Activated CD4-positive, alpha-beta T cell treated with anti-CD3 and anti-CD28 coated beads for 24 hours (primary cell): ENCODE measurements around the gene SLC25A51.

Source experiments
- DNase-seq, 2 donors: peaks; one replicate each; pipeline ENCODE4 v3.0.0-alpha.2; 2020; ENCODE audit warnings: low read depth in 2 of 2

SLC25A51 gene

DNA sequence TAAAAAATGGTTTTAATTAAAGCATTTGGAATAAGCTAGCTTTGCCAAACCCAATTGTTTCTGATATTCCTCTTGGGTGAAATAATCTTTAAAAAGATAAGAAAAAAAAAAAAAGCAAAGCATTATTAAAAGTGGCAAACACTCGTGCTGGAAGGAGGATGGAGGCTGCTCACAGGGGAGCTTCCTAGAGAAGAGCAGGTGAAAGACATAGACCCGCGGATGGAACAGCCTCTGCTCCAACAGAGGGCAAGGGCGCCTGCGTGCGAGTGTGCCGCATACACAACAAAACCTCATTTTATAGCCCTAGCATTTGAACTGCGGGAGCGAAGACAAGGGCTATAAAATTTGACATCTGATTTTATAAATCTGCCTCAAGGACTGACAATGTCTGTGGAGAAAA is 33.4 kb upstream of the SLC25A51 start:
- no peak for DNase-seq

DNA sequence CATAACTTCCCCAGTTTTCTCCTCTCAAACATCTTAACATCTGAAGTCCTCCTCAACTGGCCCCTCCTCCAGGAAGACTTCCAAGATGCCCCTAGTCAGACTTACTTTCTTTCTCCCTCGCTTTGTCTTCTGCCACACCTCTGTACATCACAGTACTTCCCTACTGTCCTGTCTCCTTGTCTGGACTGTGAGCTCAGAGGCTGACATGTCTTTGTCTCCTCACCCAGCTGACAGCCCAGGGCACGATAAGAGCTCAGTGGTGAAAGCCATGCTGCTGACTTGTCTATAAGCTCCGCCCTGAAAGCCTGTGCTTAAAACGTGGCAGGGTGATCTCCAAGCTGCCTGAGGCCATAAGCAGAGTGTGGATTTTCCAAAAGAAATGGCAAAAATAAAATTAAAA is 33.0 kb upstream of the SLC25A51 start:
- DNase-seq, result no peak

DNA sequence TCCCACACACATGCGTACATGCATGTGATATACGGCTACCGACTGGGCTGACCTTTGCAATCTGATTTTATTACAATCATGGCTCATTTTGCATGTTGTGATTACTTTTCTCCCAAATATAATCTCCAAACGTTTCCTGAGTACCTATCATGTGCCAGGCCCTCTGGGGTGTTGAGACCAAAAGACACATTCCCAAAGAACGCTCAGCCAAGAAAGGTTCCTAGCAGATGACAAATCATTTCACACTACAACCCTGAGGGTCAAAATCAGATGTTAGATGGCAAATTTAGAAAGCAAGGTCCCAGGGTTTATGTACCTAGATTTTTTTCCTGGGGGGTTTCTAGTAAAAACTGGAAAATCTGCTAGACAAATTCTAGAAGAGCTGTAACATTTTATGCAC is 32.4 kb upstream of the SLC25A51 start:
- no peak for DNase-seq

DNA sequence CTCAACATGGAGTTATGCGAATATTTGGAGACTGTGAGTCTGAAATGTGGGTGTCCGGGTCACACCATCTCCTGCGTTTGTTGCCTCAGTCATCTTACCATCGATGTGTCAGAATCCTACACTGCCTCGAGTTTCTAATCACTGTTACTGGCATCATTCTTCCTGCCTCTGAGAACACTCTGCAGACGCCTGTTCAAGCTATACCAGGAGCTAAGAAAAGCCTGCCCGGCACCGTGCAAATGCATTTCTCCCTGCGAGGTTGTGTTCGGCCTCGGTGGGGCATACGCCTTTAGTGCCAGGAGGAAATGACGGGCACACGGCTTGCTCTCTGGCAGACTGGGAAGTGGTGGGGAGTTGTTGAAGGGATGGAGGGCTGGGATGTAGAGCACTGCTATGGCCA is 31.2 kb upstream of the SLC25A51 start:
- DNase-seq, result no peak

DNA sequence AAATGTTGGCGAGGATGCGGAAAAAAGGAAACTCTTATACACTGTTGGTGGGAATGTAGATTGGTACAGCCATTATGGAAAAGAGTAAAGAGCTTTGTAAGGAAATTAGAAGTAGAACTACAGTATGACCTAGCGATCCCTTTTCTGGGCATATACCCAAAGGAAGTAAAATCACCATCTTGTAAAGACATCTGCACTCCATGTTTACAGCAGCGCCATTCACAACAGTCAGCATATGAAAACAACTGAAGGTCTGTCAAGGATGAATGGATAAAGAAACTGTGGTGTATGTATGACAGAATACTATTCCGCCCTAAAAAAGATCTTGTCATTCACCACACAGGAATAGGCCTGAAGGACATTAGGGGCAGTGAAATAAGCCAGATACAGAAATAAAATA is 27.7 kb upstream of the SLC25A51 start:
- no peak for DNase-seq

DNA sequence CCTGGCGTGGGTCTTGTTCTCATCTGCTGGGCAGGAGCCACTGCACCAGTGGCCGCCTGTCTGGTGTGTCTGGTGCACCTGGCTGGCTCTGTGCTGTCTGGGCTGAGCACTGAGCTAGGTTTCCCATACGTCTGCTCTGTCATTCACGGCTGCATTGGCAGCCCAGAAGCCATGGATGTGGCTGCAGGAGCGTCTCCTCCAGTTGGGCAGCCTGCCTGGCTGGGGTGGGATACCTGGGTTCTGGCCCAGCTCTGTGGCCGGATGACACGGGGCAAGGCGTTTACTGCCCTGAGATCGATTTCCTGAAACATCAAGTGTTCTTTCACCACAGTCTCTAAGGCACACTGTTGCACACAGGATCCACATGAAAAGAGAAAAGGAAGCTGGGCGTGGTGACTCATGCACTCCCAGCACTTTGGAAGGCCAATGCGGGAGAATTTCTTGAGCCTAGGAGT is 25.5 kb upstream of the SLC25A51 start:
- no peak for DNase-seq

DNA sequence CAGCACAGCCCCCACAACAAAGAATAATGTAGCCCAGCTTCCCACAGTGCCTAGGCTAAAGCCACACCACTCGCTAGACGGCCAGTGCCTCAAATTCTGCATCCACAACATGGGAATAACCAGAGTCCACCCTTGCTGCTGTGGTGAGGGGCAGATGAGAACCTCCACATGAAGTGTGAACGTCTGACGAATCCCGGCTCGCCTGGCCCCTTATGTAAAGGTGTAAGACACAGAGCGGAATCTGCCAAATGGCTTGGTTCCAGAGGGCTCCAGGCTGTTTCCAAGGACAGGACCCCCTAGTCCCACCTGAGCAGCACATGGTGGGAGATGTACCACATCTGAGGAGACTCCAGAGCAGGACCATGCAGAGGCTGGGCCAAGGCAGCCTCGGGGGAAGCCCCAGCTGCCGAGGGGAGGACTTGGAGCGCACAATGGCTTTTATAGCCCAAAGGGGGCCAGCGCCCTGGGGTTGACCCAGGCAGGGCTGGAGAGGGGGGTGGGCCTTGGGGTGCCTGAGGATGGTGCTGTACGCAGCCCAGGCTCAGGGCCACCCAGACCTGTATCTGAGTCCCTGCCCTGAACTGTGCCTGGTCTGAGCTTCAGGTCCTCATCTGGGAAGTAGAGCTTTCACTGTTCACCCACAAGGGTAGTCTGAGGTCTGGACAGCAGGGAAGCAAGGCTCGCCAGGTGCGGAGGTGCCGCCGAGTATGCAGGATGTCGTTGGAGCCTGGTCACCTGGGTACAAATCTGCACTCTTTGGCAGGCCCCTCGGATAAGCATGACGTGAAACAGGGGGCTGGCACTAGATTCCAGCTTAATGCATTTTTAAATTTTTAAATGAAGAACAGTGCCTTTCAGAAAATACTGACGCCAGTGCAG is 24.9 kb upstream of the SLC25A51 start:
- no peak for DNase-seq

DNA sequence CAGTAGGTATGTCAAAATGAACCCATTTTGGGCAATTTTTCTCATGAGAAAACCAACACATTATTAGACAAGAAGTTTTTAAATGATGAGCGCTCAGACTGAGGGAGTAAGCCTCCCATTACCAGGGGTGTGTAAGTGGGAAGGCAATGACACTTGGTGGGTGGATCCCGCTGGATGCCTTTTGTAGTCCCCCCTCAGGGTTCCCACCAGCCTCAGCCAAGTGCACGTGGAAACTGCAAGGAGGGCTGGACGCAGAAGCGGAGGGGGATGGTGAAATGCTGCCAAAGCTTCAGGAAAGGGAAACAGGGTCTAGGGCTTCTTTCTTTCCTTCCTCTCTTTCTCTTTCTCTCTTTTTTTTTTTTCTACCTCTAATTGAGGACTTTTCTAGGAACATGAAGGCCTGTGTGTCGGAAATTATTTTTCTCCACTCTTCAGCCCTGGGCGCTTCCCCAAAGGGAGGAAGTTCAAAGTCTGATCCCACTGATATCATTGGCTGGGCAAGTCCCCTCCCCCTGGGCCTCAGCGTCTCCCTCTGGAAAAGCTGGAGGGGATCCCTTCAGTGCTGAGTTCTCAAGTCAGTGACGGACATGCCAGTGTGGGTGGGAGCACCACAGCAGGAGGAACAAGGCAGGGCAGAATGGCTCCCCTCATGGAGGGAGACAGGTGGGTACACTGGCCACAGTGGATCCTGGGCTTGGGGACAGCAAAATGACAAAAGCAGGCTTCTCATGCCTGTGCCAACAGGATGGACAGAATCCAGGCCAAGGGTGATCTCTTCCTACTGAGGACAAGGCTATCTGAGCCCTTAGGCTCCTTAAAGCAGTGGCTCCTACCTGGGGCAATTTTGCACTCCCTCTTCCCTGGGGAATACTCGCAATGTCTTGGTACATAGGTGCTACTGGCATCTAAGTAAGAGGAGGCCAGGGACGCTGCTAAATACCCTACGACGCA is 23.9 kb upstream of the SLC25A51 start:
- no peak for DNase-seq

DNA sequence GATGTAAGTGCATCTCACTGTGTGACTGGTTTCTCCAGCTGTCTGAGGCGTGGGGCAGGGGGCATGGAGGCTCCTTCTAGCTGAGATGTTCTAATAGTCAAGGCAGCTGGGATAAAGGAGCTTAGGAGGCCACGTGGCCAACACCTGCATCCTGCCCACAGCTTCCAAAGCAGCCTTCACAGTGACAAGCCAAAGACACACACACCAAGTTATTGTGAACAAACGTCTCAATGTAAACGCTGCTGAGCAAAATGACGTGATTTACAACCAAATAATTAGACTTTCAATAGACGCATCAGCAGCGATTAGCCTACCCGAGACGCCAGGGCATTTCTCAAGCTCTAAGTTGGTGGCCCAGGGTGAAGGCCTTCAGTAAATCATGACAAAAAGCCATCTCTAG is 23.2 kb upstream of the SLC25A51 start:
- DNase-seq, result no peak

DNA sequence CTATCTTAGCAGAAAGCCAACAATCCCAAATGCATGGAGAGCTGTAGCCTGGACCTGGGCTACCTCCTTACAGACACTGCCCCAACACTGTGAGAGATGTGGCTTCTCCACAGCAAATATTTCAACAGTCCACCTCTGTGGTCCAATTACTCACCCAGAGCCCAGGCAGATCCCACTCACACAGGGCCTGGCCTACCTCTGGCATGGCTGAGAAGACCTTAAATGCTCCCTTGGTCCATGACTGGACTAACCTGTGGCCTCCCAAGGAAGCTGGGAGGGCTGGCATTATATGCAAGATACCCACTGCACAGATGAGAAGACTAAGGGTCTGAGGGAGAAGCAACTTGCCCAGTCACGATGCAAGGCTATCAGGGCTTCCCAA is 22.8 kb upstream of the SLC25A51 start:
- DNase-seq, result no peak

DNA sequence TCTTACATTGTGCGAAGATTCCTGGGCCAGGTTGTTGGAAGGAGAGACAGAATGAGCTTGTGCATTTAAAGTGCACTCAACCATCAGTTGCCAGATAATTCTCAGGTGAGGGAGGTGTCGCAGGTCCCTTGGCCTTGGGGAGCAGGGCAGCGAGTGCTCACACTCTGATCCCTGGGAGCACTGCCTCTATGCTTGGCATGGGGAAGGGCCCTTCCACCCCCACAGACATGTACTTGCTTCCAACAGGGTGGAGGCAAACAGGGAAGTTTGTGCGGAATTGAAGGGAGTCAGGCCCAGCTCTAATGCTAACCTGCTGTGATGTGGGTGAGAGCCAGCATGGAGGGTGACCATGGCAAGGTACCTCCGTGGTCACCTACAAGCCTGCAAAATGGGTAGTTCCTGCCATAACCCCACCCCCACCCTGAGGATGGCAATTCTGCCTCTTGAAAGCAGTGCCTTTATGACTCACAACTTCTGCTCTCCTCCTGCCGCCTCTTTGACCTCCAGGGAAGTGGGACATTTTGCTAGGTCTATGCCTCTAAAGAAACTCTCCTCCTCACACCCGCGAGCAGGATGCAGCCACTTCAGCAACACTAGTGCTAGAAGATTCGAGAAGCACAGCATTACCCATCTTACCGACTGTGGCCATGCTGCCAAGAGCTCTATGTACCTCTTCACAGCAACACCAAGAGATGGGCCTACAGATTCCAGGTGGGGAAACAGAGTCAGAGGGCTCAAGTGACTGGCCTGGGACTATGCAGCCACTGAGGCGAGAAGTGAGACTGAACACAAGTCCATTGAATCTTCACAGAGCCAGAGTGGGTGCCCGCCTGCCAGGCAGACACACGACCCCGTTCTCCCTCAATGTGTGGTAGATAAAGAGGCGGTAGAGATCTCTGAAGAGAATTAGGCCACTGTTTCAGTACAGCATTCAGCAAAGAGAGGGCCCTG is 22.1 kb upstream of the SLC25A51 start:
- no peak for DNase-seq

DNA sequence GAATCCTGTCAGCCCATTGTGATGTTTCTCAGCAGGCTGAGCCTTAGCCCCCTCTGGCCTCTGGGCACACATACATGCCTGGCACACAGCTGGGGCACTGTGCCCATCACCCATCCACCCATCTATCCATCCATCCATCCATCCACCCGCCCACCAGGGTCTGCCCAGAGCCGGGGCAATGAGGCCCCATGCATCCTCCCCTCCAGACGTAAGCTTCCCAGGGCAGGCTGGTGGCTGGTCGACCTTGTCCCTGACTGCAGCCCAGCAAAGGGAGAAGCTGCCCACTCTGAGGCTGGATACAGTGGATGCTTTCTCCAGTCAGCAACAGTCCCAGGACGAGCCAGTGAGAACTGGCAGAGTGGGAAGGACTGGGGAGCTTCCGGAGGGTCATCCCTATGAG is 21.1 kb upstream of the SLC25A51 start:
- no peak for DNase-seq

DNA sequence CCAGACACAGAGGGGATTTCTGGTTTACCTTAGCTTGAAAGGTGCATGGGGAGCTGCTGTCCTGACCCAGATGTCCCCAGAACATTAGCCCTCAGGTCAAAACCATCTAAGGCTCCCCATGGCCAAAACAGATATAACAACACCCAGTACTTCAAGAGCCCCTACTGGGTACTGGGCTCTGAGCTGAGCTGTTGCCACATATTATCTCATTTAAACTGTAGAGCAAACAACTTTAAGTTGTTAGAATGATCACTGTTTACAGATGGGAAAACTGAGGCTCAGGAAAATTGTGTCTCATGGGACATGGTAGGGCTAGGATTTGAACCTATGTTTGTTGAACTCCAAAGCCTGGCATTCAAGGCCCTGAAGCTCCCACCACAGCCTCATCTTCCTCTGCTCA is 20.6 kb upstream of the SLC25A51 start:
- no peak for DNase-seq

DNA sequence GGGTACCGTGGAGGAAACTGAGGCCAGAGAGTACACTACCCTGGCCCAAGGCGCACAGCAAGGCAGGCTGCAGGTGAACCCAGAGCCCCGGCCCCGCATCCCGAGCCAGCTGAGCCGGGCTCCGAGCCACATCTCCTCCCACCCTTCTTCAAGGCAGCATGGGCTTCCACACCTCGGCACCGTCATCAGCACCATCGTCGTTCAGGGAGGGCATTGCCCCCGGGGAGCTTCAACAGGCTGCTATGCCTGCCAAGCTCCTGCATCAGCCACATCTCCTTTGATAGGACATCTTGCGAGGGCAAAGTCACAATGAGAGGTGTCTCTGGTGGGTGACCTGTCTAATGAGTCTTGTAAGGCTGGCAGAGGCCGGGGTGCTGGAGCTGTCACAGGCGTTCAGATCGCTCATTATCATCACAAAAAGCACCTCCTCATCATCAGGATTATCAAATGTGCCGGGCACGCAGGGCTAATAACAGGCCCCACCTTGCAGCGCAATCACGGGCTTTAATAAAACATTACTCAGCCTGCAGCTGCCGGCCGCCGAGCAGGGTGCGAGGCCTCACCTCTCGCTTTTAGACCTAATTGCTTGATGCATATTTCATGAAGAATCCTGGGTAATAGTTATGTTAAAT is 20.0 kb upstream of the SLC25A51 start:
- DNase-seq, result no peak

DNA sequence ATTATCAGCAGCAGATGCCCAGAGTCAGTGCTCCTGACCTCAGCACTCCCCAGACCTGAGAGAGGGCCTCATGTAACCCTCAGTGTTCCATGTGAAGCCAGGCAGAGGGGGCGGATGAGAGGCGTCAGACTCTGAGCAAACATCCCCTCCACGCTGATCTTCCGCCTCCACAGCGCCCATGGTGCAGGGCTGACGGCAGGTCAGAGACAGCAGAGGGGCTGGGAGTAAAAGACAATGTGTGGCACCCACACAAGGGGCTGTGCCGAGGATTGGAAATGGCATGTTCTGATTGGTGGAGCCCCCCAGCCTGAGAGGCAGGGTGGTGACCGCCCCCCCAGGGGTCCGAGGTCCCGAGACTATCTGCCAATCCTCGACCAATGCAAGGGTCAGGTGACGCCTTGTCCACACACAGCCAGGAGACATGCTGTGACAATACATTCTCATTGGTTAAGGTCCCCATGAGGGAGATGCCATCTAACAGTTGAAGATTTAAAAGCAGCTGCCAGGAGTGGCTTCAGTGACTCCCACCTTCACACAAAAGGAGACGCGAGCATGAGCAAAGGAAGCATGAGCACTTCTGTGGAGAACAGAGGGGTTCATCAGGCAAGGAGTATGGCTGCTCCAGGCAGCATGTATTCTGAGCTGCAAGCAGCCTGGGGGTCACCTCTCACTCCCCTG is 19.3 kb upstream of the SLC25A51 start:
- DNase-seq, result no peak

DNA sequence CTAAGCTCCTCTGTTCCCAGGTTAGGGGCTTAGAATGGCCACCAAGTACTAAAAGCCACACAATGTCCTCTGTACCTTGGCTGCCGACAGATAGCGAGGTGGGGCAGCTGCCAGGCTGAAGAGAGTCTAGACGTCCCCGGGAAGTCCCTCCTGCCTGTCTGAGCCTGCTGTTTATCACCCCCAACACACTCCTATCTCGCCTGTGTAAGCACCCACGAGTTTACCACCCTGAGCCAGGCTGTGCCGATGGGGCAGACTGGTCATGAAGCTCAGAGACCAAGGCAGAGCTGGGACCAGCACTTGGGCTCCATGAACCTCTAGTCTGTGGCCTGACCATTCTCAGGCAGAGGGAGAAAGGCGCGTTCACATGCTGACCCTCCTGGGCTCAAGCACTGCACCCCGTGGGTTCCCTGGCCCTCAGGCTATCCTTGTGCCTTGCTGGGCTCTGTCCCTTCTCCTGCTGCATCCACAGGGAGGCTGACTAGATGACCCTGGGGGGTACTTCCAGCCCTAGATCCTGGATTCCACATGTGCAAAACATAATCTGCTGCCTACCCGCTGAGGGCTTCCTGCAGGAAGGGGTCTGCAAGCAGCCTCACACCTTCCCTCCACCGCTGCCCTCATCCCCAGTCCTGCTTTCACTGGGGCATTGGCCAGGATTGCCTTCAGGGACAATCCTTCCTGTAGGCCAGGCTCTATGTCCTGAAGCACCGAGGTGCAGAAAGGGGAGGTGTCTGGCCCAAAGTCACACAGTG is 18.6 kb upstream of the SLC25A51 start:
- no peak for DNase-seq

DNA sequence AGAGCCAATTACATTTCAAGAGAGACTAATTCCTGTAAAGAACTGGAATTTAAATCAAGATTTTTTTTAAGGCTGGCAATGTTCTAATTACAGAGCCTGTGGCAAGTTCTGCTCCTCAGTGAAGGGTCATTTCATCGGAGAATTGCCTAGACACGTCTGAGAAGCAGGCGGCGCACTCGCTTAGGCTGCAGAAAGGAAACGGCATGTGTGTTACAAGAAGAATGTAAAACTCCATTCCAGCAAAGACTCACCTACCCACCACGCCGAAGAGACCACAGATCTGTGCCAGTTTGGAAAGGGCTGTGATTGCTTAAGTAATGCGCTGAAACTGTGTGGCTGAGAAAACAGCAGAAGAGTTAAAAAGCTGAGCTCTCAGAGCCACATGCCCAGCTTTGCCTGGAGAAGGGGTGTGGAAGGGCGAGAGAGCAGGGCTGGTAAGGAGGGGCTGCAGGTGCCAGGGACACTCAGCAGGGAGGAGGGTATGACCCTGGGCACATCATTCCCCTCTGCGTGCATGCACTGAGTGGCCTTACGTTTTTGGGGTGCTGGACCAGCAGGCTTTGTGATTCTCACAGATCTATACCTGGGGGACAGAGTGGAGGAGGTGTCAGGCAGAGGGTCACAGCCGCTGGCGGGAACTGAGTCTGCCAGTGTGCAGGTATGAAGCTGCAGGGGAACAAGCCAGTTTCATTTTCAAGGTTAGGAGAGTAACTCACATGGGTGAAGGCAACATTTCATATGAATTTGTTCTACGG is 17.8 kb upstream of the SLC25A51 start:
- no peak for DNase-seq

DNA sequence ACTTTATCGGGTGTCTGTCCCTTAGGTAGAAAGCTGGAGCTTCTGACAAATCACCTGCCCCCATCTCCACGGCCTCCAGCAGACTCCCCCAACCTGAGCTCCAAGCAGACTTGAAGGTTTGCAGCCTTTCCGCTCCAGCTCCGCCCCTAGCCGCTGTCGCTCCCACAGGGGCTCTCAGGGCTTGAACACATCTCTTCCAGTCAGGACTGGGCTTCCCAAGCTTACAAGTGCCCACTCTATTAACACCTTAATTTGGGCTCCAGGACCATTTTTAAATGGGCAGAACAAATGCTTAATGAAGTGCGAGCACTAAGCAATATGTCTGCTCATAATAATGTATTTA is 17.2 kb upstream of the SLC25A51 start:
- no peak for DNase-seq

DNA sequence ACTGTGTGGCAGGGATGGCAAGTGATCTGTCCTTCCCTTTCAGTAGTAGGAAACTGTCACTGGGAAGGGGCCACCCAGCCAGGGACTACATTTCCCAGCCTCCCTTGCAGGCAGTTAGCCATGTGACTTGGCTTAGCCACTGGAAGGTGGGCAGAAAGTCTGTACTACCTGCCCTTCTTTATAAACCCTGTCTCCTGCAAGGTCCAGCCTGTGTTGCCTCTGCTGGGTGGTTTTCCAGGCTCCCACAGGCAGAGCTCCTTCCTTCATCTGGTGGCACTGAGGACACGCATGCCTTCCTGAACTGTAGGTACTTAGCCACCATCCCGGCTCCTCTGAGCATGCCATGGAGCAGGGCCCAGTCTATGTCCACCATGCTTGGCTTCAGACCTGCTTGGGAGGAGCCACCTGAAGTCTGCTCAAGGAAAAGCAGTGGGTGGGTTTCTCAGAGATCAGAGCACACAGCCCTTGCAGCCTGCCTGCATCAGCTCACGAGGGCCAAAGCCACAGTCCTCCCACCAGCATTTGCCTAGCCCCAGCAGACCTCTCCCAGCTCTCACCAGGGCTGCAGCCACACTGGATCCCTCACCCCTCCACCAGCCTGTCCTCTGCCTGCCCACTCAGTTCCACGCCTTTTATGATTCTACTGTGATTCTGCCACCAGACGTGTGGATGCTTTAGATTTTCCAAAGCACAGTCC is 16.7 kb upstream of the SLC25A51 start:
- DNase-seq, result no peak
